A673 (cell line): ENCODE measurements around the gene SMC6. TPM values are rescaled to one million over a fixed set of nuclear protein-coding genes. Genes with fewer than 3 reads are reported as not detected.

Source experiments
- BruUV-seq: library from RNA; stranded (reverse); fragments of 400-500 nt; replicated peaks from 2 replicates; lab custom pipeline; 2021; lab: Mats Ljungman, UMichigan
- CTCF ChIA-PET: fragments of 300-600 bp; sonication (Branson Sonifier 250); formaldehyde crosslinking; loops from one replicate; lab custom pipeline; 2022; ENCODE audit warnings: antibody characterized with exemption; lab: Charles Lee
- POLR2A ChIA-PET: fragments of 300-600 bp; sonication (Branson Sonifier 250); formaldehyde crosslinking; loops from one replicate; lab custom pipeline; 2022; ENCODE audit warnings: antibody characterized with exemption; ENCODE audit not compliant: low non-redundant PET; lab: Charles Lee
- DNase-seq: peaks from one replicate; pipeline ENCODE4 v3.0.0-alpha.2; 2015; ENCODE audit warnings: low spot score
- H3K27ac ChIP-seq: fragments of 200-600 bp; sonication (generic); 2 replicates; pipeline ENCODE4 v1.5.1; 2016; ENCODE audit warnings: mixed run types, low read depth, mild to moderate bottlenecking, mixed read lengths, antibody characterized with exemption, low read length; ENCODE audit not compliant: poor library complexity, severe bottlenecking
- H3K27me3 ChIP-seq: fragments of 200-600 bp; sonication (generic); replicated peaks from 2 replicates; pipeline ENCODE4 v1.6.1; 2017; ENCODE audit warnings: mixed run types, low read depth, mild to moderate bottlenecking, mixed read lengths, antibody characterized with exemption, low read length; ENCODE audit not compliant: insufficient read depth, poor library complexity
- H3K36me3 ChIP-seq: fragments of 200-600 bp; sonication (generic); 2 replicates; pipeline ENCODE4 v1.6.1; 2016; ENCODE audit warnings: mixed run types, mild to moderate bottlenecking, mixed read lengths, antibody characterized with exemption, low read length; ENCODE audit not compliant: insufficient read depth, poor library complexity, severe bottlenecking
- H3K4me1 ChIP-seq: fragments of 200-600 bp; sonication (generic); 2 replicates; pipeline ENCODE4 v1.6.1; 2017; ENCODE audit warnings: mixed run types, mild to moderate bottlenecking, mixed read lengths, antibody characterized with exemption, low read length; ENCODE audit not compliant: insufficient read depth, poor library complexity, severe bottlenecking
- H3K4me3 ChIP-seq: fragments of 200-600 bp; sonication (generic); 2 replicates; pipeline ENCODE4 v1.5.1; 2016; ENCODE audit warnings: low read depth, mixed run types, mild to moderate bottlenecking, mixed read lengths, low read length; ENCODE audit not compliant: poor library complexity, severe bottlenecking
- H3K9me3 ChIP-seq: fragments of 200-600 bp; sonication (generic); 2 replicates; pipeline ENCODE4 v1.6.1; 2016; ENCODE audit warnings: mixed run types, low read depth, mild to moderate bottlenecking, mixed read lengths, antibody characterized with exemption, low read length; ENCODE audit not compliant: poor library complexity, severe bottlenecking
- EZH2 ChIP-seq: fragments of 200-600 bp; sonication (generic); IDR thresholded peaks from 2 replicates; pipeline ENCODE4 v1.6.1; 2017; ENCODE audit warnings: borderline replicate concordance, low read depth, mild to moderate bottlenecking, mixed read lengths, antibody characterized with exemption, low read length; ENCODE audit not compliant: poor library complexity, severe bottlenecking
- intact Hi-C: fragments of 100-400 bp; cut with micrococcal nuclease; formaldehyde crosslinking; loops from one replicate; pipeline ENCODE4 v1.10.0; 2022; ENCODE audit not compliant: unreplicated experiment
- total RNA-seq: library from RNA; stranded (reverse); gene quantifications from 2 replicates; pipeline ENCODE4 v1.2.3, GENCODE V29; 2021
- TF ChIP-seq, protein P1 (sequence below): fragments of 300-800, 200-600 bp; sonication (generic); conservative IDR thresholded peaks from 2 replicates; pipeline ENCODE4 v1.5.1; 2017; ENCODE audit warnings: low read depth, mild to moderate bottlenecking, antibody characterized with exemption, low read length, moderate library complexity, mixed read lengths

The SMC6 gene
- total RNA-seq, 1 experiment from 2014 or later, result 49.5 TPM

DNA sequence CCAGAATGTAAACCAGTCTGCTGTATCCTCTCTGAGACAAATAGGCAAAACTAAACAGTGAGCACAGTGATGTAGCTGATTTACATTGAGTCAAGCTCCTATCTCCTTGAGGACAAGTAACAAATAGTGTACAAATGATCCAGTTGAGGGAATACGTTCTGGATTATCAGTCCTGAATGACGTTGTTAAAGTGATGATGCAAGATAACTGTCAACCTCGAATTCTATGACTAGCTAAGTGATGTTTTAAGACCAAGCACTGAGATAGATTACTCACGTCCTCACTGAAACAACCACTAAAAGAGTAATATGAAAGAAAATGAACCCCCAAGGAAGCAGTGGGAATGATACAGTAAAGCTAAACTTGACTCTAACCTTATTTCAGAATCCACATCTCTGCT, 46.8 kb downstream of the SMC6 start:
- H3K36me3 ChIP-seq, result peaks cover 65% of the 10 kb centered on the region
- intact Hi-C loops, result no loop called here
- H3K4me3 ChIP-seq, result no peak overlapping the region
- POLR2A ChIA-PET, result no interaction called here
- H3K4me1 ChIP-seq, result no peaks in the 10 kb centered on the region
- no peak overlapping the region for H3K27ac ChIP-seq
- H3K9me3 ChIP-seq, result no peaks in the 10 kb centered on the region
- DNase-seq, result no peak
- no TSS peak for BruUV-seq
- CTCF ChIA-PET, result no interaction called here
- H3K27me3 ChIP-seq, result no peaks in the 10 kb centered on the region
- TF ChIP-seq, protein P1, sequence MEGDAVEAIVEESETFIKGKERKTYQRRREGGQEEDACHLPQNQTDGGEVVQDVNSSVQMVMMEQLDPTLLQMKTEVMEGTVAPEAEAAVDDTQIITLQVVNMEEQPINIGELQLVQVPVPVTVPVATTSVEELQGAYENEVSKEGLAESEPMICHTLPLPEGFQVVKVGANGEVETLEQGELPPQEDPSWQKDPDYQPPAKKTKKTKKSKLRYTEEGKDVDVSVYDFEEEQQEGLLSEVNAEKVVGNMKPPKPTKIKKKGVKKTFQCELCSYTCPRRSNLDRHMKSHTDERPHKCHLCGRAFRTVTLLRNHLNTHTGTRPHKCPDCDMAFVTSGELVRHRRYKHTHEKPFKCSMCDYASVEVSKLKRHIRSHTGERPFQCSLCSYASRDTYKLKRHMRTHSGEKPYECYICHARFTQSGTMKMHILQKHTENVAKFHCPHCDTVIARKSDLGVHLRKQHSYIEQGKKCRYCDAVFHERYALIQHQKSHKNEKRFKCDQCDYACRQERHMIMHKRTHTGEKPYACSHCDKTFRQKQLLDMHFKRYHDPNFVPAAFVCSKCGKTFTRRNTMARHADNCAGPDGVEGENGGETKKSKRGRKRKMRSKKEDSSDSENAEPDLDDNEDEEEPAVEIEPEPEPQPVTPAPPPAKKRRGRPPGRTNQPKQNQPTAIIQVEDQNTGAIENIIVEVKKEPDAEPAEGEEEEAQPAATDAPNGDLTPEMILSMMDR, result no peak
- no peak for TF ChIP-seq EZH2

DNA sequence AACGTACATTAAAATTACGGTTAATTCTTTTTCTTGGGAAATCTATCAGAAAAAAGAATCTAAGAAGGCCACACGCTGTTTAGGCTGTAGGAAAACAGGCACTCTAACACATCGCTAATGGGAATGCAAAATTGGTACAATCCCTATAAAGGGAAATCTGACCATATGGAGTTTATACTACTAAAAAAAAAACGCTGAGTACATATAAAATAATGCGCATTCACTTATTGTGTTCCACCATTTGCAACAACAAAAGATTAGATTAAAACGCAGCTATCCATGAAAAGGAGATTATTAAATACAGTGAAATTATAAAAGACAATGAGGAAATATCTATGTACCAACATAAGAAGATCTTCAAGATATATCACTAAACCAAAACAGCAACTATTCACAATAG, 62.8 kb downstream of the SMC6 start:
- DNase-seq, result no peak
- no TSS peak for BruUV-seq
- Histone ChIP-seq H3K4me1 (no peaks in the 10 kb centered on the region), H3K4me3 (no peak overlapping the region), H3K36me3 (peaks cover 39% of the 10 kb centered on the region), H3K9me3 (no peaks in the 10 kb centered on the region), H3K27me3 (no peaks in the 10 kb centered on the region), H3K27ac (no peak overlapping the region)
- CTCF ChIA-PET, result no interaction called here
- POLR2A ChIA-PET, result no interaction called here
- intact Hi-C loops, result no loop called here
- TF ChIP-seq EZH2, result no peak
- TF ChIP-seq, protein P1, result no peak

GRCh38 chr2:17689010-17689409, 64.6 kb downstream of the SMC6 start:
- TF ChIP-seq EZH2, result no peak
- TF ChIP-seq, protein P1, result no peak
- Histone ChIP-seq H3K36me3 (peaks cover 26% of the 10 kb centered on the region), H3K4me3 (no peak overlapping the region), H3K9me3 (no peaks in the 10 kb centered on the region), H3K27ac (no peak overlapping the region), H3K4me1 (no peaks in the 10 kb centered on the region), H3K27me3 (no peaks in the 10 kb centered on the region)
- DNase-seq, result no peak
- POLR2A ChIA-PET, result no interaction called here
- intact Hi-C loops, result no loop called here
- CTCF ChIA-PET, result no interaction called here
- no TSS peak for BruUV-seq
